GM06990 (cell line): ENCODE measurements around the gene MTCH1.

ENCODE experiments used
- DNase-seq: peaks from one replicate; pipeline ENCODE4 v3.0.0-alpha.2; 2011; ENCODE audit not compliant: insufficient read length; ENCODE audit errors: extremely low read depth
- H3K27me3 ChIP-seq: replicated peaks from 2 replicates; pipeline ENCODE4 v1.6.0; 2011; ENCODE audit warnings: low read length; ENCODE audit not compliant: control insufficient read depth, insufficient read depth
- H3K36me3 ChIP-seq: 2 replicates; pipeline ENCODE4 v1.5.1; 2011; ENCODE audit warnings: low read length; ENCODE audit not compliant: control insufficient read depth, insufficient read depth
- H3K4me3 ChIP-seq: replicated peaks from 2 replicates; pipeline ENCODE4 v1.5.1; 2011; ENCODE audit warnings: low read depth, mild to moderate bottlenecking, control low read depth, low read length
- TF ChIP-seq, protein P1 (sequence below): IDR thresholded peaks from 2 replicates; pipeline ENCODE4 v1.5.1; 2011; ENCODE audit warnings: low read length, control low read depth, mild to moderate bottlenecking, inconsistent platforms; ENCODE audit not compliant: insufficient read depth, poor library complexity, severe bottlenecking

MTCH1 gene

DNA sequence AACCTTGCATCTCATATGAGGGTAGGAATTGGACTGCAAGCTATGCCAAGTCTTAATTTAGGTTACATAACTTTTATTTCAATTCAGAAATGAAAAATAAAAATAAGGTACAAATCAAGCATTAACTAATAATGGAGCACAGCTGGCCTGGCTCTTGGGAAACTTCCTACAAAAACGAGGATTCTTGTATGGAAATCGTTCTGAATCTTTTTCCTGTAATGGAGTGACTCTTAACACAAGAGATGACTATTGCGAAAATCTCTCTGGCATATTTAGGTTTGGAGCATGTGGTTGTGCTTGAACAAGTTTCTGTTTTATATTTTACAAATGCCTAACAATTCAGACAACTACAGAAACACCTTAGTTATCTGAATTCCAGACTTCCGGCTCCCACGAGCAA, 65.5 kb downstream of the MTCH1 start:
- H3K27me3 ChIP-seq = no peaks in the 10 kb centered on the region
- no peak for DNase-seq
- TF ChIP-seq, protein P1, sequence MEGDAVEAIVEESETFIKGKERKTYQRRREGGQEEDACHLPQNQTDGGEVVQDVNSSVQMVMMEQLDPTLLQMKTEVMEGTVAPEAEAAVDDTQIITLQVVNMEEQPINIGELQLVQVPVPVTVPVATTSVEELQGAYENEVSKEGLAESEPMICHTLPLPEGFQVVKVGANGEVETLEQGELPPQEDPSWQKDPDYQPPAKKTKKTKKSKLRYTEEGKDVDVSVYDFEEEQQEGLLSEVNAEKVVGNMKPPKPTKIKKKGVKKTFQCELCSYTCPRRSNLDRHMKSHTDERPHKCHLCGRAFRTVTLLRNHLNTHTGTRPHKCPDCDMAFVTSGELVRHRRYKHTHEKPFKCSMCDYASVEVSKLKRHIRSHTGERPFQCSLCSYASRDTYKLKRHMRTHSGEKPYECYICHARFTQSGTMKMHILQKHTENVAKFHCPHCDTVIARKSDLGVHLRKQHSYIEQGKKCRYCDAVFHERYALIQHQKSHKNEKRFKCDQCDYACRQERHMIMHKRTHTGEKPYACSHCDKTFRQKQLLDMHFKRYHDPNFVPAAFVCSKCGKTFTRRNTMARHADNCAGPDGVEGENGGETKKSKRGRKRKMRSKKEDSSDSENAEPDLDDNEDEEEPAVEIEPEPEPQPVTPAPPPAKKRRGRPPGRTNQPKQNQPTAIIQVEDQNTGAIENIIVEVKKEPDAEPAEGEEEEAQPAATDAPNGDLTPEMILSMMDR = no peak
- H3K36me3 ChIP-seq = peaks cover 12% of the 10 kb centered on the region
- H3K4me3 ChIP-seq = no peak overlapping the region

DNA sequence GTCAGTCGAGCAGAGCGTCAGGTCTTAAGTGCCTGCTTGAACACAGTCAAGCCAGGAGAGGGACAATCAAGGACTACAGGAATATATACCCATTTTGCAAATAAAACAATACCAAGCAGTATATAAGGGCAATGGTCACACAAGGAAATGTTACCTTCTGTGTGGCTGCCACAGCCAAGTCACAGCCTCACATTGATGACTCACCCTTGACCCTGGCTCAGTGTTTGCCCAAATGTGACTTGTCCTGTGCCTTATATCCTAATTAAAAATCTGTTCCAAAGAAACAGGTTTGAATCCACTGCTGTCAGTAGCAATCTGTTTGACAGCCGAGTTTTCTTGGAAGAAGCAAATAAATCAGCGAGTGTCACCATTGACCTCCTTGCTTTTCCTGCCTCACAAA, 65.9 kb downstream of the MTCH1 start:
- no peak overlapping the region for H3K4me3 ChIP-seq
- H3K27me3 ChIP-seq = no peaks in the 10 kb centered on the region
- peaks cover 13% of the 10 kb centered on the region for H3K36me3 ChIP-seq
- no peak for DNase-seq
- TF ChIP-seq, protein P1 = no peak
